ENCODE results near the gene PLCH2.

The PLCH2 gene

DNA sequence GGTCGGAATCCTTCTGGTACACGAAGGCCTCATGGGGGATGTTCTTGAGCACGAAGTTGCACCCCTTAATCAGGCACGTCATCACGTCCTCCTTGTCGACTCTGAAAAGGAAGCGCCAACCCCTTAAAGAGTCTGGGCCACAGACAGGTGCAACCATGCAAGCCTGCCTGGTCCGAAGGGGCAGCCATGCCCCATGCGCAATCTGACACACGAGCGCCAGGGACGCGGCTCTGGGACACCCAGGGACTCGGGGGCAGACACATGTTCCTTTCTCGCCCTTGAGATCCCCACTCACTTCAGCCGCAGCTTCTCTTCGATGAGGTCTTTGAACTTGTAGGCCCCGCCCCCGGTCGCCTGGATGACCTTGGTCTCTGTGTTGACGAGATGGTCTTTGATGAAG lies 44.7 kb downstream of the PLCH2 start:
- Histone ChIP-seq H3K4me3 (ENCODE audit: low read length) (no peak overlapping the region), H3K36me3 (ENCODE audit: insufficient read depth, low read length) (peaks cover 57% of the 10 kb centered on the region)

DNA sequence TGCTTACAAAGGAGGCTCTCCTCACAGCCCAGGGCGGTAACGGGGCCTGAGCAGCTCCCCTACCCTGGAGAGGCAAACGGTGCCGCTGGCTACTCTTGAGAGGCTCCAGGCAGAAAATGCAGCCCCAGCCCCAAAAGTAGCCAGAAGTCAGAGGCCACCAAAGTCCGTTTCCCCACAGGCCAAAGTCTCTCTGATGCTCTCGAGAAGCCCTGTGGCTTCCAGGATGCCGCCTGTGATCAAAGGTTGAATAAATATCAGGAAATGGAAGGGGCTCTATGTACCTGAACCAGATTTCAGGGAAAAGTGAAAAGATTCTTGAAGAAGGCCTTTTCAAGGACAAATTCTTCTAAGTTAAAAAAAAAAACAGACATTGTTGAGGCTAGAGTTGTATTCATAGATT lies 46.1 kb downstream of the PLCH2 start:
- no peak overlapping the region for H2AFZ ChIP-seq (ENCODE audit: low read depth, low read length)
- H3K9me3 ChIP-seq (ENCODE audit: low read length), result no peaks in the 10 kb centered on the region
- peaks cover 26% of the 10 kb centered on the region for H3K4me1 ChIP-seq (ENCODE audit: insufficient read depth, low read length)
- no peaks in the 10 kb centered on the region for H3K27me3 ChIP-seq (ENCODE audit: insufficient read depth, low read length)
- H3K4me3 ChIP-seq (ENCODE audit: low read length), result no peak overlapping the region
- peaks cover 43% of the 10 kb centered on the region for H3K36me3 ChIP-seq (ENCODE audit: insufficient read depth, low read length)

More for the DNA sequence above, 44.7 kb downstream of the PLCH2 start:
- Histone ChIP-seq H3K9me3 (ENCODE audit: low read length) (no peaks in the 10 kb centered on the region), H3K4me1 (ENCODE audit: insufficient read depth, low read length) (peaks cover 20% of the 10 kb centered on the region), H2AFZ (ENCODE audit: low read depth, low read length) (no peak overlapping the region), H3K27me3 (ENCODE audit: insufficient read depth, low read length) (no peaks in the 10 kb centered on the region)

GRCh38 chr1:2523191-2523890 lies 47.3 kb downstream of the PLCH2 start:
- peaks cover 37% of the 10 kb centered on the region for H3K4me1 ChIP-seq (ENCODE audit: insufficient read depth, low read length)
- no peaks in the 10 kb centered on the region for H3K27me3 ChIP-seq (ENCODE audit: insufficient read depth, low read length)
- H3K9me3 ChIP-seq (ENCODE audit: low read length), result no peaks in the 10 kb centered on the region
- H3K4me3 ChIP-seq (ENCODE audit: low read length), result no peak overlapping the region
- no peak overlapping the region for H2AFZ ChIP-seq (ENCODE audit: low read depth, low read length)
- peaks cover 32% of the 10 kb centered on the region for H3K36me3 ChIP-seq (ENCODE audit: insufficient read depth, low read length)

GRCh38 chr1:2523891-2524609 lies 48.0 kb downstream of the PLCH2 start:
- H3K36me3 ChIP-seq (ENCODE audit: insufficient read depth, low read length), result peaks cover 29% of the 10 kb centered on the region
- peak overlapping the region; percentile 92 for H3K4me3 ChIP-seq (ENCODE audit: low read length)

DNA sequence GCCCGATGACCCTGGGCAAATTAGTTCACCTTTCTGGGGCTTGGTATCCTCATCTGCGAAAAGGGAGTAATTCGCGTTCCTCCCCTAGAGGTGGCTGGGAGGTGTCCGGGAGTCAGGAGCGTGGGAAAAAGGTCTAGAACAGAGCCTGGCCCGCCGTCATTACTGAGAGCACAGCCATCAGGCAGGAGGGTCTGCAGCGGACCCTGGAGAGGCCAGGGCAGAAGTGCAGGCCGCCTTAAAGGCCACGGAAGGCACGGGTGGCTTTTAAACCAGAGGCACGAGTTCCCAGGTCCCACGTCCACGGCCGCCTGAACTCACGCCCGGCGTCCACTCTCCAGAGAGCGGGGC lies 49.5 kb downstream of the PLCH2 start:
- H3K4me3 ChIP-seq (ENCODE audit: low read length), result peak overlapping the region; percentile 92
- no peaks in the 10 kb centered on the region for H3K9me3 ChIP-seq (ENCODE audit: low read length)
- no peaks in the 10 kb centered on the region for H3K27me3 ChIP-seq (ENCODE audit: insufficient read depth, low read length)
- peaks cover 42% of the 10 kb centered on the region for H3K4me1 ChIP-seq (ENCODE audit: insufficient read depth, low read length)
- H3K36me3 ChIP-seq (ENCODE audit: insufficient read depth, low read length), result peaks cover 19% of the 10 kb centered on the region
- no peak overlapping the region for H2AFZ ChIP-seq (ENCODE audit: low read depth, low read length)

More at GRCh38 chr1:2523891-2524609, 48.0 kb downstream of the PLCH2 start:
- Histone ChIP-seq H2AFZ (ENCODE audit: low read depth, low read length) (no peak overlapping the region), H3K27me3 (ENCODE audit: insufficient read depth, low read length) (no peaks in the 10 kb centered on the region), H3K9me3 (ENCODE audit: low read length) (no peaks in the 10 kb centered on the region), H3K4me1 (ENCODE audit: insufficient read depth, low read length) (peaks cover 42% of the 10 kb centered on the region)

GRCh38 chr1:2525920-2526823 lies 50.1 kb downstream of the PLCH2 start, which contains the start of gene PANK4:
TSS of gene PANK4 (minus strand) at chr1:2526596. CDS start at chr1:2526587, 9 bp downstream.
- peaks cover 12% of the 10 kb centered on the region for H3K36me3 ChIP-seq (ENCODE audit: insufficient read depth, low read length)
- peak within 1 kb of the TSS; percentile 92 for H3K4me3 ChIP-seq (ENCODE audit: low read length)
- no peaks in the 10 kb centered on the region for H3K9me3 ChIP-seq (ENCODE audit: low read length)
- H2AFZ ChIP-seq (ENCODE audit: low read depth, low read length), result no peak within 1 kb of the TSS
- H3K27me3 ChIP-seq (ENCODE audit: insufficient read depth, low read length), result no peaks in the 10 kb centered on the region
- H3K4me1 ChIP-seq (ENCODE audit: insufficient read depth, low read length), result peaks cover 49% of the 10 kb centered on the region

- no peaks in the 10 kb centered on the region for H3K27me3 ChIP-seq (ENCODE audit: insufficient read depth, low read length)
- peak overlapping the region; percentile 83 for H3K4me3 ChIP-seq (ENCODE audit: low read length)
- no peaks in the 10 kb centered on the region for H3K9me3 ChIP-seq (ENCODE audit: low read length)
- H3K4me1 ChIP-seq (ENCODE audit: insufficient read depth, low read length), result peaks cover 57% of the 10 kb centered on the region
- peaks cover 6% of the 10 kb centered on the region for H3K36me3 ChIP-seq (ENCODE audit: insufficient read depth, low read length)
- no peak overlapping the region for H2AFZ ChIP-seq (ENCODE audit: low read depth, low read length)
Observed at GRCh38 chr1:2526824-2527555, 50.9 kb downstream of the PLCH2 start.

- peaks cover 6% of the 10 kb centered on the region for H3K36me3 ChIP-seq (ENCODE audit: insufficient read depth, low read length)
- H3K4me3 ChIP-seq (ENCODE audit: low read length), result peak overlapping the region; percentile 83
- peaks cover 61% of the 10 kb centered on the region for H3K4me1 ChIP-seq (ENCODE audit: insufficient read depth, low read length)
- no peaks in the 10 kb centered on the region for H3K9me3 ChIP-seq (ENCODE audit: low read length)
- H2AFZ ChIP-seq (ENCODE audit: low read depth, low read length), result no peak overlapping the region
- no peaks in the 10 kb centered on the region for H3K27me3 ChIP-seq (ENCODE audit: insufficient read depth, low read length)
Observed at GRCh38 chr1:2527556-2527860, 51.4 kb downstream of the PLCH2 start.

DNA sequence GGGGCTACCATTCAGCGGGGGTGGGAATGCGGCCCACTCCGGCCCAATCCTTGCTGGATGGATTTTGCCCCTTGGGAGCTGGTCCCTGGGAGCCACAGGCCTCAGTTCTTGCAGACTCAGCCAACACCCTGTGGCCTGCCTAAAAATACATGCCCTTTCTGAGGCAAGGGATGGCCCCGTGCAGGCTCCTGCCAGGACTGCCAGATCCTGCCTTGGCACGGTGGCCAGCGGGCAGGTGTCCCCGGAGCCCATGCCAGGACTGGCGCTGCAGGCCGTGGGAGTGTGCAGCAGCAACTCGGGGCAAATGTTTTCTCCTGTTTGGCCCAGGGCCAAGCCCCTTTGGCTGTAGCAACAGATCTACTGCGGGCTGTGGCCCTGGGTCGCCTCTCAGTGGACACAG lies 51.9 kb downstream of the PLCH2 start:
- Histone ChIP-seq H3K36me3 (ENCODE audit: insufficient read depth, low read length) (peaks cover 6% of the 10 kb centered on the region), H3K4me3 (ENCODE audit: low read length) (peak overlapping the region; percentile 83), H3K9me3 (ENCODE audit: low read length) (no peaks in the 10 kb centered on the region), H3K4me1 (ENCODE audit: insufficient read depth, low read length) (peaks cover 66% of the 10 kb centered on the region), H2AFZ (ENCODE audit: low read depth, low read length) (no peak overlapping the region), H3K27me3 (ENCODE audit: insufficient read depth, low read length) (no peaks in the 10 kb centered on the region)

- H3K4me1 ChIP-seq (ENCODE audit: insufficient read depth, low read length), result peaks cover 72% of the 10 kb centered on the region
- no peak overlapping the region for H2AFZ ChIP-seq (ENCODE audit: low read depth, low read length)
Observed at GRCh38 chr1:2528611-2528965, 52.5 kb downstream of the PLCH2 start.

GRCh38 chr1:2528966-2529783 lies 53.1 kb downstream of the PLCH2 start:
- H3K4me3 ChIP-seq (ENCODE audit: low read length), result peak overlapping the region; percentile 83
- H3K9me3 ChIP-seq (ENCODE audit: low read length), result no peaks in the 10 kb centered on the region
- H3K27me3 ChIP-seq (ENCODE audit: insufficient read depth, low read length), result no peaks in the 10 kb centered on the region
- peaks cover 74% of the 10 kb centered on the region for H3K4me1 ChIP-seq (ENCODE audit: insufficient read depth, low read length)
- peaks cover 6% of the 10 kb centered on the region for H3K36me3 ChIP-seq (ENCODE audit: insufficient read depth, low read length)
- no peak overlapping the region for H2AFZ ChIP-seq (ENCODE audit: low read depth, low read length)

More at GRCh38 chr1:2528611-2528965, 52.5 kb downstream of the PLCH2 start:
- Histone ChIP-seq H3K36me3 (ENCODE audit: insufficient read depth, low read length) (peaks cover 6% of the 10 kb centered on the region), H3K4me3 (ENCODE audit: low read length) (peak overlapping the region; percentile 83), H3K9me3 (ENCODE audit: low read length) (no peaks in the 10 kb centered on the region), H3K27me3 (ENCODE audit: insufficient read depth, low read length) (no peaks in the 10 kb centered on the region)

Data from neuron (in vitro differentiated cells).